K562 (cell line): ENCODE data around the gene SPEG. TPM values are rescaled to one million over a fixed set of nuclear protein-coding genes. Genes with fewer than 3 reads are reported as not detected.

Experiments used
- MAFF ChIP-seq: IDR thresholded peaks from 2 replicates; pipeline ENCODE4 v1.6.1; 2012; ENCODE audit warnings: low read length, improper control_type of control experiment
- RBM17 ChIP-seq: fragments of 200-400 bp; formaldehyde crosslinking; IDR thresholded peaks from 2 replicates; pipeline ENCODE4 v1.6.1; 2017; ENCODE audit warnings: low read depth, mild to moderate bottlenecking, low read length, borderline replicate concordance
- RERE ChIP-seq: sonication (generic); formaldehyde crosslinking; IDR thresholded peaks from 2 replicates; pipeline ENCODE4 v1.8.0; 2023; ENCODE audit warnings: missing genetic modification reagents, mild to moderate bottlenecking, borderline replicate concordance
- STAT5B ChIP-seq: fragments of 250-450 bp; sonication (Bioruptor Pico); IDR thresholded peaks from 2 replicates; pipeline ENCODE4 v1.8.0; 2021; ENCODE audit warnings: mild to moderate bottlenecking, inconsistent platforms
- ZBTB40 ChIP-seq, 2 experiments: fragments of 450-650 bp in 1 of 2; sonication (generic) in 1 of 2; formaldehyde crosslinking in 1 of 2; IDR thresholded peaks; 2 replicates each; pipeline versions ENCODE4 v1.7.1 to v1.9.0; 2016 to 2022; ENCODE audit warnings: inconsistent platforms in 1 of 2, mild to moderate bottlenecking in 1 of 2, missing genetic modification reagents in 1 of 2
- ZNF609 ChIP-seq: sonication (generic); formaldehyde crosslinking; IDR thresholded peaks from 2 replicates; pipeline ENCODE4 v1.8.1; 2023; ENCODE audit warnings: missing genetic modification reagents, mild to moderate bottlenecking, borderline replicate concordance
- polyA plus RNA-seq, 8 experiments: library from polyadenylated mRNA; depleted of rRNA in 4 of 8; stranded (reverse) in 5 of 8; unstranded in 3 of 8; fragments of >200 nt; fragmentation: Nextera tagmentation in 2 of 8; fragmentation: Illumina TruSeq in 1 of 8; extraction: Ambion mirVana in 2 of 8; extraction: Trizol in 1 of 8; gene quantifications; 2 replicates each; pipeline versions ENCODE4 v1.2.1 to v1.2.3, GENCODE V29; 2011 to 2014; ENCODE audit warnings: inconsistent platforms in 1 of 8, missing spikeins in 1 of 8
- total RNA-seq, 7 experiments: library from RNA; depleted of rRNA in 6 of 7; stranded (reverse); fragments of >200 nt in 6 of 7; fragmentation: Illumina TruSeq in 2 of 7; extraction: Trizol in 2 of 7; gene quantifications; 2 replicates each; pipeline versions ENCODE4 v1.2.1 to v1.2.3, GENCODE V29; 2011 to 2021; ENCODE audit warnings: low replicate concordance in 1 of 7

The SPEG gene
- total and polyA plus RNA-seq, 9 of the 15 experiments (the other 6 are each of a cell fraction or from before 2014, with no cell fraction given) = 0.49 to 8.7 (median 3.0) TPM

- TF ChIP-seq ZNF609 (CRISPR knock-in tag) (no peak), RBM17 (no peak), RERE (CRISPR knock-in tag) (no peak), ZBTB40 (IDR thresholded peaks at IDR 0.05) (no peak), ZBTB40 (CRISPR knock-in tag; IDR thresholded peaks at IDR 0.05) (no peak), STAT5B (CRISPR knock-in tag) (no peak), MAFF (peak; percentile 15; the same call in 1 of the 2 replicates)
Measured at GRCh38 chr2:219469186-219469724, 34.6 kb downstream of the SPEG start (continued).
